Measurements from ENCODE around the gene POLR2E.

POLR2E gene

GRCh38 chr19:1086613-1087012 lies 8.6 kb downstream of the POLR2E start:
- no peak for TF ChIP-seq CTCF (IDR thresholded peaks at IDR 0.05; ENCODE audit: low read depth, low read length, missing control alignments)
- in situ Hi-C loops (cut with HindIII; ENCODE audit: low pct_ligation_motif_present, low sequenced_read_pairs) = no loop called here
- H3K4me3 ChIP-seq (ENCODE audit: low read depth, low read length) = no peak overlapping the region

GRCh38 chr19:1085676-1086442 lies 9.3 kb downstream of the POLR2E start:
- peaks cover 22% of the 10 kb centered on the region for H3K36me3 ChIP-seq (replicated peaks)
- no peak overlapping the region for H3K27ac ChIP-seq

More at GRCh38 chr19:1086613-1087012, 8.6 kb downstream of the POLR2E start:
- peaks cover 28% of the 10 kb centered on the region for H3K36me3 ChIP-seq (replicated peaks)
- no peaks in the 10 kb centered on the region for H3K27me3 ChIP-seq (replicated peaks)
- no peak overlapping the region for H3K27ac ChIP-seq
- DNase-seq = no peak

GRCh38 chr19:1085053-1085658 lies 10.0 kb downstream of the POLR2E start:
- H3K4me3 ChIP-seq (ENCODE audit: low read depth, low read length) = no peak overlapping the region
- DNase-seq = no peak
- no peak overlapping the region for H3K27ac ChIP-seq
- no peaks in the 10 kb centered on the region for H3K27me3 ChIP-seq (replicated peaks)
- TF ChIP-seq CTCF (IDR thresholded peaks at IDR 0.05; ENCODE audit: low read depth, low read length, missing control alignments) = no peak
- peaks cover 18% of the 10 kb centered on the region for H3K36me3 ChIP-seq (replicated peaks)
- in situ Hi-C loops (cut with HindIII; ENCODE audit: low pct_ligation_motif_present, low sequenced_read_pairs) = no loop called here

More at GRCh38 chr19:1085676-1086442, 9.3 kb downstream of the POLR2E start:
- H3K27me3 ChIP-seq (replicated peaks) = no peaks in the 10 kb centered on the region
- in situ Hi-C loops (cut with HindIII; ENCODE audit: low pct_ligation_motif_present, low sequenced_read_pairs) = no loop called here
- H3K4me3 ChIP-seq (ENCODE audit: low read depth, low read length) = no peak overlapping the region
- no peak for DNase-seq
- no peak for TF ChIP-seq CTCF (IDR thresholded peaks at IDR 0.05; ENCODE audit: low read depth, low read length, missing control alignments)

- in situ Hi-C loops (cut with HindIII; ENCODE audit: low pct_ligation_motif_present, low sequenced_read_pairs) = no loop called here
- no peak for DNase-seq
- Histone ChIP-seq H3K27ac (no peak overlapping the region), H3K4me3 (ENCODE audit: low read depth, low read length) (no peak overlapping the region), H3K36me3 (replicated peaks) (peaks cover 13% of the 10 kb centered on the region), H3K27me3 (replicated peaks) (no peaks in the 10 kb centered on the region)
- no peak for TF ChIP-seq CTCF (IDR thresholded peaks at IDR 0.05; ENCODE audit: low read depth, low read length, missing control alignments)
These were observed 10.9 kb downstream of the POLR2E start for GRCh38 chr19:1084024-1084868.

- in situ Hi-C loops (cut with HindIII; ENCODE audit: low pct_ligation_motif_present, low sequenced_read_pairs) = no loop called here
- no peak overlapping the region for H3K4me3 ChIP-seq (ENCODE audit: low read depth, low read length)
- no peaks in the 10 kb centered on the region for H3K27me3 ChIP-seq (replicated peaks)
- no peak overlapping the region for H3K27ac ChIP-seq
- TF ChIP-seq CTCF (IDR thresholded peaks at IDR 0.05; ENCODE audit: low read depth, low read length, missing control alignments) = no peak
- peaks cover 4% of the 10 kb centered on the region for H3K36me3 ChIP-seq (replicated peaks)
- no peak for DNase-seq
These were observed 12.0 kb downstream of the POLR2E start for GRCh38 chr19:1082928-1083816.
